Heart left ventricle (tissue), 13 donors: ENCODE results near the gene ROBO1.

Experiments
- CTCF ChIP-seq, 12 donors: fragments of 200-600 bp; sonication (generic) in 4 of 12; IDR thresholded peaks; one replicate each; pipeline versions ENCODE4 v1.5.0 to v1.8.0; 2018 to 2022; ENCODE audit warnings: antibody characterized with exemption in 12 of 12, mild to moderate bottlenecking in 5 of 12
- POLR2A ChIP-seq, 2 donors: fragments of 450-650 bp; IDR thresholded peaks; one replicate each; pipeline ENCODE4 v1.6.1; 2017; ENCODE audit warnings: antibody characterized with exemption in 2 of 2, mild to moderate bottlenecking in 2 of 2, moderate library complexity in 2 of 2
- donor health status: ischemic (EF 13 %, LVEDD 7.1; RV severe dilation, severe dysfunction).
- donor health status: DM: no; HTN: yes; CAD: no.
- donor health status: DM: no; HTN: no; CAD: no.
- donor health status: ischemic (EF 25% LVEDD 6.9; RV normal size, moderate dysfunction).
- donor health status: ischemic (EF 25% LVEDD 5.7; RV mildly dilated, moderate dysfunction).
- donor health status: ischemic (EF 35%, LVEDD 5.7; RV mildly dilated, moderate dysfunction).
- donor health status: nonischemic (EF 11% LVEDD 7.7; RV severe dilation, severe dysfunction).
- donor health status: DM: yes; HTN: yes; CAD: no.
- donor health status: PGD.
- donor health status: ischemic (EF 29% LVEDD 5.4; RV normal size, mild dysfunction).
- donor health status: nonischemic (EF 23%, LVEDD 6.1; RV moderate dilation, normal function).

GRCh38 chr3:79364784-79365183 lies 403.0 kb downstream of the ROBO1 start:
- TF ChIP-seq CTCF (IDR thresholded peaks at IDR 0.05) (no peak), POLR2A (IDR thresholded peaks at IDR 0.05) (no peak)
